Measurements from ENCODE around the gene PPP1R13L. TPM values are rescaled to one million over a fixed set of nuclear protein-coding genes. Genes with fewer than 3 reads are reported as not detected.

The PPP1R13L gene
- total RNA-seq, 4 donors from 2014 or later = 195 to 597 (median 280) TPM

DNA sequence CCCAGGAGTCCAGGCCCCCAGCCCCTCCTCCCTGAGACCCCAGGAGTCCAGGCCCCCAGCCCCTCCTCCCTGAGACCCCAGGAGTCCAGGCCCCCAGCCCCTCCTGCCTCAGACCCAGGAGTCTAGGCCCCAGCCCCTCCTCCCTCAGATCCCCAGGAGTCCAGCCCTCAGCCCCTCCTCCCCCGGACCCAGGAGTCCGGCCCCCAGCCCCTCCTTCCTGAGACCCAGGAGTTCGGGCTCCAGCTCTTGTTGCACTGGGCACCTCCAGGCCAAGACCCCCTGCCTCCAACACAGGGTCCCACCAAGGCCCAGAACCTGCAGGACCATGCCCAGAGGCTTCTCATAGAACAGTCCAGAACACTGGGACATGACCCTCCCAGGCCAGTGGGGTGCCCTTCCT, 15.0 kb upstream of the PPP1R13L start:
- TF ChIP-seq POLR2AphosphoS5 (IDR thresholded peaks at IDR 0.05) = no peak
- TF ChIP-seq POLR2A (IDR thresholded peaks at IDR 0.05) = no peak
- TF ChIP-seq, protein P1, sequence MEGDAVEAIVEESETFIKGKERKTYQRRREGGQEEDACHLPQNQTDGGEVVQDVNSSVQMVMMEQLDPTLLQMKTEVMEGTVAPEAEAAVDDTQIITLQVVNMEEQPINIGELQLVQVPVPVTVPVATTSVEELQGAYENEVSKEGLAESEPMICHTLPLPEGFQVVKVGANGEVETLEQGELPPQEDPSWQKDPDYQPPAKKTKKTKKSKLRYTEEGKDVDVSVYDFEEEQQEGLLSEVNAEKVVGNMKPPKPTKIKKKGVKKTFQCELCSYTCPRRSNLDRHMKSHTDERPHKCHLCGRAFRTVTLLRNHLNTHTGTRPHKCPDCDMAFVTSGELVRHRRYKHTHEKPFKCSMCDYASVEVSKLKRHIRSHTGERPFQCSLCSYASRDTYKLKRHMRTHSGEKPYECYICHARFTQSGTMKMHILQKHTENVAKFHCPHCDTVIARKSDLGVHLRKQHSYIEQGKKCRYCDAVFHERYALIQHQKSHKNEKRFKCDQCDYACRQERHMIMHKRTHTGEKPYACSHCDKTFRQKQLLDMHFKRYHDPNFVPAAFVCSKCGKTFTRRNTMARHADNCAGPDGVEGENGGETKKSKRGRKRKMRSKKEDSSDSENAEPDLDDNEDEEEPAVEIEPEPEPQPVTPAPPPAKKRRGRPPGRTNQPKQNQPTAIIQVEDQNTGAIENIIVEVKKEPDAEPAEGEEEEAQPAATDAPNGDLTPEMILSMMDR (IDR thresholded peaks at IDR 0.05) = no peak
- no peak for TF ChIP-seq EP300 (IDR thresholded peaks at IDR 0.05)
- H3K27me3 ChIP-seq = no peaks in the 10 kb centered on the region
- H3K4me1 ChIP-seq = peaks cover 48% of the 10 kb centered on the region
- H3K27ac ChIP-seq = no peak overlapping the region
- H3K4me3 ChIP-seq = no peak overlapping the region
- DNase-seq (ENCODE audit: low spot score in 2 of 2) = no peak
- H3K36me3 ChIP-seq = peaks cover 58% of the 10 kb centered on the region
- WGBS = no CpG with 5 or more reads among the region's 3 CpGs
- no peaks in the 10 kb centered on the region for H3K9me3 ChIP-seq

DNA sequence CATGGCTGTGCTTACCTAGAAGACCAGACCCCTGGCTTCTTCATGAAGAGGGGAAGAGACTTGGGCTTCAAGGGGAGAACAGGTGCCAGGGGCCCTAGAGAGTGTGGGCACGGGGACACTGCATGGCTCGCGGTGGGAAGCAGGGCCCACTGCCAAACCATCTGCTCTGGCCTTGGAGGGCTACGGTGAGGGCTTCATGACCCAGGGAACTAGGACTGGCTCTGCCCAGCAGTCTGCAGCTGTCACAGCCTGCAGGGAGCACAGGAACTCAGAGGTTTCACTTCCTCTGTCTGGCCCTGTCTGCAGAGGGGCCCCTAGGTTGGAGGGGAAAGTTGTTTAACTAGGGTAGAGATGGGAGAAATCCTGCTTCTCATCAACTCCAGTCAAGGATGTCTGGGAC, 14.5 kb upstream of the PPP1R13L start:
- TF ChIP-seq EP300 (IDR thresholded peaks at IDR 0.05) (no peak), POLR2AphosphoS5 (IDR thresholded peaks at IDR 0.05) (no peak), POLR2A (IDR thresholded peaks at IDR 0.05) (no peak)
- TF ChIP-seq, protein P1 (IDR thresholded peaks at IDR 0.05) = no peak
- no peaks in the 10 kb centered on the region for H3K27me3 ChIP-seq
- H3K4me1 ChIP-seq = peaks cover 43% of the 10 kb centered on the region
- no peak for DNase-seq (ENCODE audit: low spot score in 2 of 2)
- no peak overlapping the region for H3K4me3 ChIP-seq
- no peaks in the 10 kb centered on the region for H3K9me3 ChIP-seq
- 47% methylated on average over 3 of the region's 4 CpGs for WGBS
- peaks cover 63% of the 10 kb centered on the region for H3K36me3 ChIP-seq
- H3K27ac ChIP-seq = no peak overlapping the region

DNA sequence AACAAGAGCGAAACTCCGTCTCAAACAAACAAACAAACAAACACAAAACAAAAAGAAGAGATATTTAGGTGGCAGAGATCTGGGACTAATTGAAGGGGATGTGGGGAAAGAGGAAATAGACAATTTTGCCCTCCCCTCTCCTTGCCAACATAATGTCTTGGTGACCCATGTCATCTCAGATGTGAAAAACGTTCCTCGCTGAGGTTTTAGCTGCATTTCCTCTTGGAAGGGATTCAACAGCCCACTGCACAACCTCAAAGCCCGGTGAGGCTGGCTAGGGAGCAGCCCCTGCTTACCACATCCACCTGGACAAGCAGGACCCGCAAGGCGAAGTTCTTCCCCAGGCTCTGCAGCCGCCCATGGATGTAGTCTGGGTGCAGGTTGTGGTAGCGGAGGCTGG, 13.9 kb upstream of the PPP1R13L start:
- H3K27me3 ChIP-seq = no peaks in the 10 kb centered on the region
- WGBS = 73% methylated on average over 6 of the region's 9 CpGs
- H3K9me3 ChIP-seq = no peaks in the 10 kb centered on the region
- DNase-seq (ENCODE audit: low spot score in 2 of 2) = no peak
- peaks cover 69% of the 10 kb centered on the region for H3K36me3 ChIP-seq
- no peak overlapping the region for H3K4me3 ChIP-seq
- peaks cover 37% of the 10 kb centered on the region for H3K4me1 ChIP-seq
- no peak overlapping the region for H3K27ac ChIP-seq
- TF ChIP-seq POLR2A (IDR thresholded peaks at IDR 0.05) = no peak
- TF ChIP-seq POLR2AphosphoS5 (IDR thresholded peaks at IDR 0.05) = no peak
- TF ChIP-seq, protein P1 (IDR thresholded peaks at IDR 0.05) = no peak
- TF ChIP-seq EP300 (IDR thresholded peaks at IDR 0.05) = no peak

DNA sequence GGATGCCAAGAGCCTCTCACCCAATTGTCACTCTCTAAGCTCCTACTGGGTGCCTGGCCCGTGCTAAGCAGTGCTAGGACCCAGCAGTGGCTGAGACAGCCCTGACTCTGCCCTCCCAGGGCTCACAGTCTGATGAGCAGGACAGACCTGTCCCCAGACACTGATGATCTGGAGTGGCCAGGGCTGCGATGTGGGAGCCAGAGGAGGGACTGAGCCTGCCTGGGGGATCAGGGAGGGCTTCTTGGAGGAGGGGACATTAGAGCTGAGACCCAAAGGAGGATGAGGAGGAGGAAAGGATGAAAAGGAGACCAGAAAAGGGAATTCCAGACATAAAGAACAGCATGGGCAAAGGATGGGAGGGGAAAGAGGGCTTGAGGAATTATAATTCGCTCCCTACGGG, 12.3 kb upstream of the PPP1R13L start:
- TF ChIP-seq POLR2AphosphoS5 (IDR thresholded peaks at IDR 0.05) (no peak), POLR2A (IDR thresholded peaks at IDR 0.05) (no peak), EP300 (IDR thresholded peaks at IDR 0.05) (no peak)
- TF ChIP-seq, protein P1 (IDR thresholded peaks at IDR 0.05) = no peak
- Histone ChIP-seq H3K27me3 (no peaks in the 10 kb centered on the region), H3K36me3 (peaks cover 85% of the 10 kb centered on the region), H3K27ac (no peak overlapping the region), H3K4me1 (peaks cover 22% of the 10 kb centered on the region), H3K4me3 (no peak overlapping the region), H3K9me3 (no peaks in the 10 kb centered on the region)
- 89% methylated on average over 4 of the region's 4 CpGs for WGBS
- DNase-seq (ENCODE audit: low spot score in 2 of 2) = no peak

DNA sequence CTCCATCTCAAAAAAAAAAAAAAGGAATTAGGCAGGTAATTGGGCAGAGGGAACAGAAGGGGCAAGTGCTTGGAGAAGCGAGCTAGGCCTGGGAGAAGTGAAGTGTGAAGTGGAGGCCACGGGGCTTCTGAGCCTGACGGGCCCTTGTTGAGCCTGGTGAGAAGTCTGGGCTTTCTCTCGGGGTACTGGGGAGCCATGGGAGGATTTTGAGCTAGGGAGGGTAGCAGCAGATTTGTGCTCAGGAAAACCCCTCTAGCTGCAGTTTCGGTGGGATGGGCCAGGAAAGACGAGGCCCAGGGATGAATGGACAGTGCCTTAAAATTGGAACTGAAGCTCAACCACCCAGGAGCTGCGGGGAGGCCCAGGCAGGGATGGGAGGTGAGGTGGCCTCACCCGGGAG, 9.6 kb upstream of the PPP1R13L start:
- Histone ChIP-seq H3K36me3 (peaks cover 81% of the 10 kb centered on the region), H3K27ac (no peak overlapping the region), H3K4me1 (peaks cover 10% of the 10 kb centered on the region), H3K9me3 (no peaks in the 10 kb centered on the region), H3K27me3 (no peaks in the 10 kb centered on the region), H3K4me3 (no peak overlapping the region)
- no peak for DNase-seq (ENCODE audit: low spot score in 2 of 2)
- WGBS = 95% methylated on average over 8 of the region's 8 CpGs
- TF ChIP-seq POLR2AphosphoS5 (IDR thresholded peaks at IDR 0.05) (no peak), POLR2A (IDR thresholded peaks at IDR 0.05) (no peak), EP300 (IDR thresholded peaks at IDR 0.05) (no peak)
- TF ChIP-seq, protein P1 (IDR thresholded peaks at IDR 0.05) = no peak

All from suprapubic skin (tissue), 4 donors.